Left hindlimb (tissue), 1 donor: ENCODE measurements around the gene PRX.
A peak's percentile ranks its signal among the peaks of the same experiment; 100 is the strongest.
"Not testable (repeated sequence)": the region's sequence is repeated elsewhere in the genome, so short reads cannot be mapped to it uniquely, and the experiment has no call there.

Experiments used
- DNase-seq: peaks from one replicate; pipeline ENCODE4 v3.0.0-alpha.2; 2018

The PRX gene

GRCh38 chr19:40389404-40390083 is 23.6 kb downstream of the PRX start:
- no peak for DNase-seq

- no peak for DNase-seq
These were observed 24.7 kb downstream of the PRX start for GRCh38 chr19:40388481-40388880.

- no peak for DNase-seq
These were observed 26.0 kb downstream of the PRX start for GRCh38 chr19:40387155-40387554.

- no peak for DNase-seq
These were observed 29.4 kb downstream of the PRX start for GRCh38 chr19:40383668-40384248.

GRCh38 chr19:40381321-40381720 is 31.9 kb downstream of the PRX start:
- DNase-seq: no peak

- DNase-seq: no peak
These were observed 32.8 kb downstream of the PRX start for GRCh38 chr19:40380199-40381037.

GRCh38 chr19:40379446-40380198 is 33.6 kb downstream of the PRX start:
- DNase-seq: no peak

- no peak for DNase-seq
These were observed 34.7 kb downstream of the PRX start for GRCh38 chr19:40378509-40378908.

- DNase-seq: no peak
These were observed 35.2 kb downstream of the PRX start for GRCh38 chr19:40377876-40378385.

GRCh38 chr19:40376286-40376862 is 36.8 kb downstream of the PRX start:
- no peak for DNase-seq

GRCh38 chr19:40374084-40374483 is 39.1 kb downstream of the PRX start:
- no peak for DNase-seq

GRCh38 chr19:40371802-40372122 is 41.4 kb downstream of the PRX start:
- DNase-seq: no peak

GRCh38 chr19:40370997-40371801 is 42.0 kb downstream of the PRX start:
- no peak for DNase-seq

- DNase-seq: not testable (repeated sequence)
These were observed 42.9 kb downstream of the PRX start for GRCh38 chr19:40370253-40370652.

- DNase-seq: no peak
These were observed 43.4 kb downstream of the PRX start for GRCh38 chr19:40369797-40370196.

- DNase-seq: no peak
These were observed 45.4 kb downstream of the PRX start for GRCh38 chr19:40367577-40368434.

- peak; percentile 60 for DNase-seq
These were observed 46.2 kb downstream of the PRX start for GRCh38 chr19:40366697-40367561.

GRCh38 chr19:40365613-40366401 is 47.4 kb downstream of the PRX start:
- DNase-seq: peak; percentile 94

- DNase-seq: no peak
These were observed 48.2 kb downstream of the PRX start for GRCh38 chr19:40365010-40365409.
